Keratinocyte (primary cell): ENCODE measurements around the gene RICTOR. TPM values are rescaled to one million over a fixed set of nuclear protein-coding genes. Genes with fewer than 3 reads are reported as not detected.
A peak's percentile ranks its signal among the peaks of the same experiment; 100 is the strongest.

Experiments
- DNase-seq: peaks from one replicate; pipeline ENCODE4 v3.0.0-alpha.2; 2011; ENCODE audit warnings: low read depth, missing footprints, low spot score
- FAIRE-seq: peaks from 2 replicates; lab custom pipeline; 2011; peaks lifted over from hg19 to GRCh38; lab: Jason Lieb, UNC
- H2AFZ ChIP-seq: 2 replicates; pipeline ENCODE4 v1.6.0; 2012; ENCODE audit warnings: low read length, control low read depth, inconsistent platforms; ENCODE audit not compliant: control insufficient read depth
- H3K27ac ChIP-seq: 2 replicates; pipeline ENCODE4 v1.5.1; 2011; ENCODE audit warnings: low read length; ENCODE audit not compliant: control insufficient read depth, insufficient read depth
- H3K27me3 ChIP-seq: 3 replicates; pipeline ENCODE4 v1.6.0; 2011; ENCODE audit warnings: low read length; ENCODE audit not compliant: control insufficient read depth, insufficient read depth; ENCODE audit errors: extremely low read depth
- H3K36me3 ChIP-seq, 2 experiments: 2 replicates in 1 of 2; 3 replicates in 1 of 2; pipeline ENCODE4 v1.5.1; 2011; ENCODE audit warnings: low read length in 2 of 2, mild to moderate bottlenecking in 1 of 2; ENCODE audit not compliant: control insufficient read depth in 2 of 2, insufficient read depth in 2 of 2; ENCODE audit errors: extremely low read depth in 1 of 2
- H3K4me1 ChIP-seq: 3 replicates; pipeline ENCODE4 v1.5.1; 2011; ENCODE audit warnings: low read length; ENCODE audit not compliant: control insufficient read depth, insufficient read depth; ENCODE audit errors: extremely low read depth
- H3K4me2 ChIP-seq: 3 replicates; pipeline ENCODE4 v1.6.0; 2011; ENCODE audit warnings: low read depth, low read length; ENCODE audit not compliant: control insufficient read depth, insufficient read depth; ENCODE audit errors: extremely low read depth
- H3K4me3 ChIP-seq, 3 experiments: fragments of 200-600 bp in 1 of 3; sonication (generic) in 1 of 3; 2 replicates in 2 of 3; 3 replicates in 1 of 3; pipeline ENCODE4 v1.5.1; 2011 to 2016; ENCODE audit warnings: low read length in 3 of 3, mild to moderate bottlenecking in 3 of 3, control low read depth in 2 of 3, inconsistent platforms in 1 of 3, low read depth in 1 of 3, mixed read lengths in 1 of 3, mixed run types in 1 of 3, moderate library complexity in 1 of 3; ENCODE audit not compliant: control insufficient read depth in 2 of 3, insufficient read depth in 2 of 3; ENCODE audit errors: extremely low read depth in 1 of 3
- H3K79me2 ChIP-seq: 2 replicates; pipeline ENCODE4 v1.6.0; 2012; ENCODE audit warnings: low read length; ENCODE audit not compliant: control insufficient read depth, insufficient read depth
- H3K9ac ChIP-seq: 3 replicates; pipeline ENCODE4 v1.6.0; 2011; ENCODE audit warnings: low read length; ENCODE audit not compliant: control insufficient read depth, insufficient read depth; ENCODE audit errors: extremely low read depth
- H3K9me1 ChIP-seq: 3 replicates; pipeline ENCODE4 v1.6.0; 2011; ENCODE audit warnings: low read length; ENCODE audit not compliant: control insufficient read depth, insufficient read depth; ENCODE audit errors: extremely low read depth
- H3K9me3 ChIP-seq: 2 replicates; pipeline ENCODE4 v1.5.1; 2012; ENCODE audit warnings: low read depth, low read length; ENCODE audit not compliant: control insufficient read depth
- H4K20me1 ChIP-seq: 3 replicates; pipeline ENCODE4 v1.6.0; 2011; ENCODE audit warnings: low read length; ENCODE audit not compliant: control insufficient read depth, insufficient read depth; ENCODE audit errors: extremely low read depth
- CTCF ChIP-seq, 3 experiments: IDR thresholded peaks in 1 of 3; conservative IDR thresholded peaks in 1 of 3; optimal IDR thresholded peaks in 1 of 3; 2 replicates in 2 of 3; 3 replicates in 1 of 3; pipeline versions ENCODE3 to v1.5.1; 2011; ENCODE audit warnings: low read length in 3 of 3, mild to moderate bottlenecking in 3 of 3, moderate library complexity in 2 of 3, control low read depth in 1 of 3, inconsistent platforms in 1 of 3; ENCODE audit not compliant: insufficient read depth in 2 of 3; ENCODE audit errors: extremely low read depth in 1 of 3
- EZH2 ChIP-seq: IDR thresholded peaks from one replicate; pipeline ENCODE4 v1.6.1; 2012; ENCODE audit warnings: inconsistent platforms, mild to moderate bottlenecking, low read length, moderate library complexity
- dilution Hi-C: fragments of 300-500 bp; cut with MboI; formaldehyde crosslinking; loops from one replicate; pipeline ENCODE4 v1.7.0; 2020; ENCODE audit warnings: low sequenced_read_pairs; ENCODE audit not compliant: extremely low pct_ligation_motif_present
- polyA plus RNA-seq, 5 experiments: library from polyadenylated mRNA; depleted of rRNA in 3 of 5; stranded (reverse) in 3 of 5; stranded (forward) in 1 of 5; unstranded in 1 of 5; fragments of >200 nt; gene quantifications; 1 replicate in 1 of 5; 2 replicates in 3 of 5; 3 replicates in 1 of 5; pipeline versions ENCODE4 v1.2.1 to v1.2.3, GENCODE V29; 2011 to 2012; ENCODE audit warnings: missing spikeins in 2 of 5, low read depth in 1 of 5, low replicate concordance in 1 of 5

The RICTOR gene
- polyA plus RNA-seq, 1 donor (not counting 4 experiments of a cell fraction or from before 2014, with no cell fraction given), result 11.5 TPM

DNA sequence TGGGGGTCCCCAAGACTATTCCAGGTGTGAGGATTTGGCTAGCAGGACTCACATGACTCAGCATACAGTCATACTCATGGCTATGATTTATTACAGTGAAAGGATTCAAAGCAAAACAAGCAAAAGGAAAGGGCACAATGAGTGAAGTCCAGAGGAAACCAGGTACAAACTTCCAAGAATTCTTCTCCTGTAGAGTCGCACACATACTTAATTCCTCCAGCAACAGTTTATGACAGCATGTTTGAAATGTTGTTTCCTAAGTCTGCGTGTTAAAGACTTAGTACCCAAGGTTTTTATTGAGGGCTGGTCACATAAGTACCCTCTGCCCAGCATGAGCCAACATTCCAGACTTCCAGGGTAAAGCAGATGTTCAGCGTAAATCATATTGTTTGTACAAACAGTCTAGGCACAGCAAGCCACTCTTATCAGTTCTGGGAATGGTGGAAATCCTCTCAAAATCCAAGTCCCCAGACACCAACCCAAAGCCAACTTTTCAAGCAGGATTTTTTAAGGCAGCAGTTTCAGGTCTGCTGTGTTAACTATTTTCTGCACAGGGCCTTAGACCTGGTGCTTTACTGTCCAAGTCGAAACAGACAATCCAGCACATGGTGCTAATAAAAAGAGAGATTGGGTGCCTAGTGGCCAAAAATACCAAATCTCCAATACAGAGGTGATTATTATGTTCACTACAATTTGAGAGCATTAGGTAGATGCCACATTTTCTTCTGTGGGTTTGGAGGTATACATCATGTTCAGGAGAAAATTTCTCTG, 18.6 kb upstream of the RICTOR start:
- Histone ChIP-seq H3K9ac (peak overlapping the region; percentile 58), H3K4me2 (peak overlapping the region; percentile 69), H3K79me2 (no peaks in the 10 kb centered on the region), H3K4me1 (peaks cover 17% of the 10 kb centered on the region), H3K9me3 (peaks cover 2% of the 10 kb centered on the region), H3K4me3 (peak overlapping the region in 1 of 3 experiments; percentile 0), H3K36me3 (no peaks in the 10 kb centered on the region), H3K27me3 (no peaks in the 10 kb centered on the region), H2AFZ (no peak overlapping the region), H3K27ac (peak overlapping the region; percentile 81), H3K9me1 (no peaks in the 10 kb centered on the region), H4K20me1 (no peaks in the 10 kb centered on the region)
- dilution Hi-C loops, result no loop called here
- FAIRE-seq, result peak; percentile 94
- TF ChIP-seq CTCF (optimal IDR thresholded peaks at IDR 0.05 in 1 of 3, IDR thresholded peaks at IDR 0.05 in 1 of 3, conservative IDR thresholded peaks at IDR 0.05 in 1 of 3; ENCODE audit: extremely low read depth in 1 of 3, insufficient read depth in 2 of 3, low read length in 3 of 3), result no peak
- no peak for TF ChIP-seq EZH2
- DNase-seq, result no peak

DNA sequence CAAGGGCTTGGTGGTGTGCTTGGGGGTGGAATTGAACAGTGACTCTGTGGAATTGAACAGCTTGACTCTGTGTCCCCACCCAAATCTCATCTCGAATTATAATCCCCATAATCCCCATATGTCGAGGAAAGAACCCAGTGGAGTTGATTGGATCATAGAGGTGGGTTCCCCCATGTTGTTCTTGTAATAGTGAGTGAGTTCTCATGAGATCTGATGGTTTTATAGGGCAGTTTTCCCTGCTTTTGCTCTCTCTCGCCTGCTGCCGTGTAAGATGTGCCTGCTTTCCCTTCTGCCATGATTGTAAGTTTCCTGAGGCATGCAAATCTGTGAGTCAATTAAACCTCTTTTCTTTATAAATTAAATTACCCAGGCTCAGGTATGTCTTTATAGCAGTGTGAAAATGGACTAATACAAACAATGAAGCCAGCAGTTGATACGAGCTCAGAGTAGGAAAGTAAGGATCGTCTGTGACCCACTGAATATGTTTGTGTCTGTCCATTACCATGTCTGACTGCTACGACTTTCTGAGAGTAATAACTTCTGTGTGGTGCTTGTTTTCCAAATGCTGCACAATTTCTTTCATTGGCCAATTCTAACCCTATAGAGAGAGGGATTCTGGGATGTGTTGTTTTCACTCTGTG, 17.9 kb upstream of the RICTOR start:
- Histone ChIP-seq H3K9me3 (peaks cover 2% of the 10 kb centered on the region), H2AFZ (no peak overlapping the region), H3K9ac (no peak overlapping the region), H3K27me3 (no peaks in the 10 kb centered on the region), H3K27ac (no peak overlapping the region), H3K79me2 (no peaks in the 10 kb centered on the region), H3K4me3 (no peak overlapping the region), H3K4me2 (peak overlapping the region; percentile 69), H3K9me1 (no peaks in the 10 kb centered on the region), H3K36me3 (no peaks in the 10 kb centered on the region), H4K20me1 (no peaks in the 10 kb centered on the region), H3K4me1 (peaks cover 17% of the 10 kb centered on the region)
- FAIRE-seq, result no peak
- TF ChIP-seq EZH2, result no peak
- no peak for TF ChIP-seq CTCF (optimal IDR thresholded peaks at IDR 0.05 in 1 of 3, IDR thresholded peaks at IDR 0.05 in 1 of 3, conservative IDR thresholded peaks at IDR 0.05 in 1 of 3; ENCODE audit: extremely low read depth in 1 of 3, insufficient read depth in 2 of 3, low read length in 3 of 3)
- dilution Hi-C loops, result no loop called here
- no peak for DNase-seq
